Sigmoid colon (tissue), 7 donors: ENCODE data around the gene MAMSTR. TPM values are rescaled to one million over a fixed set of nuclear protein-coding genes. Genes with fewer than 3 reads are reported as not detected.

Experiments
- DNase-seq: peaks from one replicate; pipeline ENCODE4 v3.0.0-alpha.2; 2019
- H3K27ac ChIP-seq, 4 donors: fragments of 200-600 bp; sonication (generic); one replicate each; pipeline ENCODE4 v1.5.1; 2016 to 2019; ENCODE audit warnings: mild to moderate bottlenecking in 1 of 4
- H3K27me3 ChIP-seq, 3 donors: fragments of 200-600 bp; sonication (generic); one replicate each; pipeline ENCODE4 v1.5.1; 2019; ENCODE audit warnings: mild to moderate bottlenecking in 1 of 3
- H3K36me3 ChIP-seq, 4 donors: fragments of 200-600 bp; sonication (generic); one replicate each; pipeline ENCODE4 v1.5.1; 2016 to 2019
- H3K4me1 ChIP-seq, 4 donors: fragments of 200-600 bp; sonication (generic); one replicate each; pipeline ENCODE4 v1.5.1; 2017 to 2019
- H3K4me3 ChIP-seq, 4 donors: fragments of 200-600 bp; sonication (generic); one replicate each; pipeline ENCODE4 v1.5.1; 2017 to 2019; ENCODE audit warnings: mild to moderate bottlenecking in 2 of 4, moderate library complexity in 1 of 4
- H3K9me3 ChIP-seq, 4 donors: fragments of 200-600 bp in 3 of 4; sonication (generic) in 3 of 4; one replicate each; pipeline versions ENCODE4 v1.5.1 to v1.6.1; 2013 to 2019
- EP300 ChIP-seq, 4 donors: sonication (generic); formaldehyde crosslinking; IDR thresholded peaks; one replicate each; pipeline ENCODE4 v1.6.1; 2017; ENCODE audit warnings: antibody characterized with exemption in 4 of 4
- POLR2A ChIP-seq, 2 donors: fragments of 450-650 bp; IDR thresholded peaks; one replicate each; pipeline ENCODE4 v1.6.1; 2016; ENCODE audit warnings: antibody characterized with exemption in 2 of 2, mild to moderate bottlenecking in 2 of 2, moderate library complexity in 2 of 2
- POLR2AphosphoS5 ChIP-seq, 4 donors: sonication (generic); formaldehyde crosslinking; IDR thresholded peaks; one replicate each; pipeline ENCODE4 v1.6.1; 2017; ENCODE audit warnings: antibody characterized with exemption in 4 of 4
- WGBS, 2 donors: extraction: QIAGEN DNeasy Blood & Tissue Kit; methylation state at CpG; one replicate each; pipeline ENCODE4 v1.1.7; 2013; 5-methylcytosine and 5-hydroxymethylcytosine counted together
- intact Hi-C: fragments of 100-400 bp; cut with DNase I; formaldehyde crosslinking; loops from one replicate; pipeline ENCODE4 v1.15.1; 2023
- polyA plus RNA-seq, 3 donors: library from polyadenylated mRNA; stranded (reverse); fragments of 200-250 nt; gene quantifications; one replicate each; pipeline ENCODE4 v1.2.3, GENCODE V29; 2013
- total RNA-seq, 4 donors: library from RNA; depleted of rRNA; stranded (reverse); fragments of >200 nt; gene quantifications; one replicate each; pipeline ENCODE4 v1.1.0, GENCODE V29; 2016
- TF ChIP-seq, protein P1 (sequence below), 4 experiments: fragments of 450-650 bp in 3 of 4; fragments of 200-600 bp in 1 of 4; IDR thresholded peaks; one replicate each; pipeline ENCODE4 v1.5.1; 2016 to 2019; ENCODE audit warnings: antibody characterized with exemption in 4 of 4, mild to moderate bottlenecking in 3 of 4, moderate library complexity in 2 of 4
- donor health status: healthy with polysubstance abuse.
- donor health status: Bipolar disorder and iron deficiency.
- donor health status: healthy.

The MAMSTR gene
- total and polyA plus RNA-seq, 7 donors, result 0.69 to 1.8 (median 0.89) TPM; not detected in 1

- no peak for TF ChIP-seq POLR2A (IDR thresholded peaks at IDR 0.05)
- TF ChIP-seq, protein P1, sequence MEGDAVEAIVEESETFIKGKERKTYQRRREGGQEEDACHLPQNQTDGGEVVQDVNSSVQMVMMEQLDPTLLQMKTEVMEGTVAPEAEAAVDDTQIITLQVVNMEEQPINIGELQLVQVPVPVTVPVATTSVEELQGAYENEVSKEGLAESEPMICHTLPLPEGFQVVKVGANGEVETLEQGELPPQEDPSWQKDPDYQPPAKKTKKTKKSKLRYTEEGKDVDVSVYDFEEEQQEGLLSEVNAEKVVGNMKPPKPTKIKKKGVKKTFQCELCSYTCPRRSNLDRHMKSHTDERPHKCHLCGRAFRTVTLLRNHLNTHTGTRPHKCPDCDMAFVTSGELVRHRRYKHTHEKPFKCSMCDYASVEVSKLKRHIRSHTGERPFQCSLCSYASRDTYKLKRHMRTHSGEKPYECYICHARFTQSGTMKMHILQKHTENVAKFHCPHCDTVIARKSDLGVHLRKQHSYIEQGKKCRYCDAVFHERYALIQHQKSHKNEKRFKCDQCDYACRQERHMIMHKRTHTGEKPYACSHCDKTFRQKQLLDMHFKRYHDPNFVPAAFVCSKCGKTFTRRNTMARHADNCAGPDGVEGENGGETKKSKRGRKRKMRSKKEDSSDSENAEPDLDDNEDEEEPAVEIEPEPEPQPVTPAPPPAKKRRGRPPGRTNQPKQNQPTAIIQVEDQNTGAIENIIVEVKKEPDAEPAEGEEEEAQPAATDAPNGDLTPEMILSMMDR (IDR thresholded peaks at IDR 0.05), result no peak
- TF ChIP-seq POLR2AphosphoS5 (IDR thresholded peaks at IDR 0.05), result no peak
- TF ChIP-seq EP300 (IDR thresholded peaks at IDR 0.05), result no peak
- Histone ChIP-seq H3K4me3 (no peak overlapping the region), H3K36me3 (no peaks in the 10 kb centered on the region), H3K9me3 (no peaks in the 10 kb centered on the region), H3K27me3 (peaks cover 19 to 58% (median 52%) of the 10 kb centered on the region in 3 donors), H3K4me1 (peaks cover 0 to 15% (median 13%) of the 10 kb centered on the region in 4 donors), H3K27ac (no peak overlapping the region)
- no peak for DNase-seq
- 92% methylated on average over 29 of the region's 29 CpGs for WGBS, 2 donors
- intact Hi-C loops, result no loop called here
Measured at GRCh38 chr19:48750771-48751504, 31.4 kb upstream of the MAMSTR start.

- Histone ChIP-seq H3K27ac (no peak overlapping the region), H3K4me3 (no peak overlapping the region), H3K9me3 (no peaks in the 10 kb centered on the region), H3K4me1 (peaks cover 0 to 15% (median 13%) of the 10 kb centered on the region in 4 donors), H3K36me3 (no peaks in the 10 kb centered on the region), H3K27me3 (peaks cover 25 to 64% (median 58%) of the 10 kb centered on the region in 3 donors)
- WGBS, 2 donors, result 95% methylated on average over 31 of the region's 31 CpGs
- intact Hi-C loops, result no loop called here
- DNase-seq, result no peak
- TF ChIP-seq POLR2A (IDR thresholded peaks at IDR 0.05) (no peak), EP300 (IDR thresholded peaks at IDR 0.05) (no peak), POLR2AphosphoS5 (IDR thresholded peaks at IDR 0.05) (no peak)
- TF ChIP-seq, protein P1 (IDR thresholded peaks at IDR 0.05), result no peak
Measured at GRCh38 chr19:48750351-48750750, 30.8 kb upstream of the MAMSTR start.

- Histone ChIP-seq H3K27me3 (peaks cover 25 to 64% (median 58%) of the 10 kb centered on the region in 3 donors), H3K4me1 (peaks cover 0 to 15% (median 13%) of the 10 kb centered on the region in 4 donors), H3K9me3 (no peaks in the 10 kb centered on the region), H3K36me3 (no peaks in the 10 kb centered on the region), H3K4me3 (no peak overlapping the region), H3K27ac (no peak overlapping the region)
- TF ChIP-seq EP300 (IDR thresholded peaks at IDR 0.05) (no peak), POLR2A (IDR thresholded peaks at IDR 0.05) (no peak), POLR2AphosphoS5 (IDR thresholded peaks at IDR 0.05) (no peak)
- TF ChIP-seq, protein P1 (IDR thresholded peaks at IDR 0.05), result no peak
- 74 to 83% methylated on average over 4 of the region's 4 CpGs for WGBS, 2 donors
- intact Hi-C loops, result loop anchor here (5.0 kb wide), 1 partner anchor 37 kb away; no protein-coding TSS in a partner anchor
- no peak for DNase-seq
Measured at GRCh38 chr19:48749571-48750198, 30.2 kb upstream of the MAMSTR start.

DNA sequence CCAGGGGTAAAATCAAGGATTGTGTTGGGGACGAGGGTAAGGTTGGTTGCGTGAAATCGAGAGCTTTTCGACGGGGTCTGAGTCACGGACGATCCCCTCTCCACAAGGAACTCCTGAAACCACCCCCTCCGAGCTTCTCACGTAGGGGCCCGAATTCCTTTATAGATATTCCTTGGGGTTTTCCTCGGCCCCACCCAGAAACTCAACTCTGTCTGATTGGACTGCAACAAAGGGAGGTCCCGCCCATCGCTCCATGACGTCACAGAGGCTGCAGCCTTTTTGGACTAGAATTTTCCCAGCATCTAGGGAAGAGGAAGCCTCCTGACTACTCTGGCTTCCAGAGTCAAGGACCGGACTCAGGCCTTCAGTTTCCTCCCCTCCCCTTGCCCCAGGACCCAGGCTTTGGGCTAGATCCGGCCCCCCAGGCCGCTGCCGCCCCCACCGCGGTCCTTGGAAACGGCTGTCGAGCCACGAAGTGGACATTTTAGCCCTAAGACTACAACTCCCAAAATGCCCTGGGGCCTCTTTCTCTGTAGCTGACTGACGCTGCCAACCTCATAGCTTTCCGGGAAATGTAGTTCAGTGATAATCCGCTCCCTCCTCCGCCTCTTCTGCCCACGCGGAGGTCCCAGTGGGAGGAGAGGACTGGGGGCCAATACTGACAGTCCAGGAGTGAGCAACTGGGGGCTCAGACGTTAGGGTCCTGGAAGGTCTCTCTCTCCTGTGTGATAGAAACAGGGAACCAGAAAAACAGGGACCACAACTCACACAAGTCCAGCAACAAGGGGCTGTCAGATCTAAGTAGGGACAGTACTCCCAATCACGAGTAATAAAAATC, 27.4 kb upstream of the MAMSTR start, which contains the start of gene IZUMO1:
Gene IZUMO1, minus strand, starts transcription at position 172 of the 838 bp plus-strand sequence. CDS start 1,050 bp downstream, outside the sequence.
- peak within 1 kb of the TSS; percentile 16 to 47 (median 32) for H3K4me3 ChIP-seq
- TF ChIP-seq EP300 (IDR thresholded peaks at IDR 0.05) (no peak), POLR2AphosphoS5 (IDR thresholded peaks at IDR 0.05) (no peak), POLR2A (IDR thresholded peaks at IDR 0.05) (no peak)
- TF ChIP-seq, protein P1 (IDR thresholded peaks at IDR 0.05), result no peak
- H3K4me1 ChIP-seq, result peaks cover 0 to under 1% (median under 1%) of the 10 kb centered on the region in 4 donors
- peaks cover 15 to 47% (median 44%) of the 10 kb centered on the region in 3 donors for H3K27me3 ChIP-seq
- intact Hi-C loops, result loop anchor here (5.0 kb wide), 1 partner anchor 35 kb away; no protein-coding TSS in a partner anchor
- DNase-seq, result peak; percentile 84
- H3K27ac ChIP-seq, result peak within 1 kb of the TSS; percentile 25 to 68 (median 54)
- H3K36me3 ChIP-seq, result no peaks in the 10 kb centered on the region
- H3K9me3 ChIP-seq, result no peaks in the 10 kb centered on the region
- WGBS, 2 donors, result 11 to 25% methylated on average over 31 of the region's 31 CpGs
